B cell (primary cell): ENCODE data around the gene EFHD2. TPM values are rescaled to one million over a fixed set of nuclear protein-coding genes. Genes with fewer than 3 reads are reported as not detected.

ENCODE experiments used
- ATAC-seq: fragments of 200-7000 bp; cut with Tn5 transposase; one replicate; pipeline ENCODE4 v1.10.0; 2021; ENCODE audit warnings: low read depth, mild to moderate bottlenecking, moderate number of reproducible peaks, moderate library complexity
- CTCF ChIA-PET: fragments of 350-600 bp; sonication (Branson Sonifier 250); formaldehyde crosslinking; loops from one replicate; lab custom pipeline; 2021; ENCODE audit warnings: antibody characterized with exemption, inconsistent platforms; lab: Charles Lee
- POLR2A ChIA-PET: fragments of 350-600 bp; sonication (Branson Sonifier 250); formaldehyde crosslinking; loops from one replicate; lab custom pipeline; 2021; ENCODE audit warnings: antibody characterized with exemption; lab: Charles Lee
- DNase-seq: peaks from one replicate; pipeline ENCODE4 v3.0.0; 2013
- H2AFZ ChIP-seq: 2 replicates; pipeline ENCODE4 v1.6.1; 2012; ENCODE audit warnings: mild to moderate bottlenecking, low read depth, low read length; ENCODE audit not compliant: insufficient read depth, poor library complexity, severe bottlenecking
- H3K27ac ChIP-seq, 2 donors: 1 replicate in 1 of 2; 2 replicates in 1 of 2; pipeline ENCODE4 v1.5.1; 2012 to 2013; ENCODE audit warnings: low read length in 2 of 2, mild to moderate bottlenecking in 2 of 2, moderate library complexity in 1 of 2
- H3K27me3 ChIP-seq, 4 experiments: fragments of 200-600 bp in 1 of 4; sonication (generic) in 1 of 4; replicated peaks in 1 of 4; 1 replicate in 2 of 4; 2 replicates in 2 of 4; pipeline versions ENCODE4 v1.6.1 to v1.7.0; 2013 to 2016; ENCODE audit warnings: low read length in 3 of 4, mild to moderate bottlenecking in 2 of 4, mixed read lengths in 1 of 4, moderate library complexity in 1 of 4; ENCODE audit not compliant: insufficient read depth in 4 of 4, control insufficient read depth in 3 of 4; ENCODE audit errors: control extremely low read depth in 1 of 4
- H3K36me3 ChIP-seq, 2 experiments: replicated peaks in 1 of 2; 1 replicate in 1 of 2; 2 replicates in 1 of 2; pipeline versions ENCODE4 v1.6.1 to v1.7.1; 2013; ENCODE audit warnings: low read length in 1 of 2; ENCODE audit not compliant: insufficient read depth in 2 of 2, control insufficient read depth in 1 of 2; ENCODE audit errors: control extremely low read depth in 1 of 2, extremely low read depth in 1 of 2
- H3K4me1 ChIP-seq, 2 donors: fragments of 200-600 bp in 1 of 2; sonication (generic) in 1 of 2; 1 replicate in 1 of 2; 2 replicates in 1 of 2; pipeline versions ENCODE4 v1.5.1 to v1.6.1; 2013 to 2017; ENCODE audit warnings: low read length in 2 of 2; ENCODE audit not compliant: control insufficient read depth in 2 of 2, insufficient read depth in 2 of 2
- H3K4me2 ChIP-seq: replicated peaks from 2 replicates; pipeline ENCODE3; 2012; ENCODE audit warnings: mild to moderate bottlenecking, low read depth, low read length; ENCODE audit not compliant: poor library complexity, severe bottlenecking
- H3K4me3 ChIP-seq, 5 experiments: fragments of 200-600 bp in 1 of 5; sonication (generic) in 1 of 5; 1 replicate in 3 of 5; 2 replicates in 2 of 5; pipeline versions ENCODE4 v1.5.1 to v1.7.0; 2011 to 2016; ENCODE audit warnings: low read length in 4 of 5, mild to moderate bottlenecking in 4 of 5, low read depth in 2 of 5, control low read depth in 1 of 5, moderate library complexity in 1 of 5; ENCODE audit not compliant: insufficient read depth in 1 of 5; ENCODE audit errors: control extremely low read depth in 1 of 5, extremely low read depth in 1 of 5
- H3K79me2 ChIP-seq: fragments of 200-600 bp; sonication (generic); one replicate; pipeline ENCODE4 v1.6.0; 2016; ENCODE audit warnings: low read length; ENCODE audit not compliant: control insufficient read depth, insufficient read depth
- H3K9ac ChIP-seq: fragments of 200-600 bp; sonication (generic); 2 replicates; pipeline ENCODE4 v1.6.1; 2017; ENCODE audit warnings: mild to moderate bottlenecking, low read length, moderate library complexity
- H3K9me3 ChIP-seq, 3 donors: one replicate each; pipeline versions ENCODE4 v1.6.1 to v1.7.1; 2013; ENCODE audit warnings: low read length in 2 of 3; ENCODE audit not compliant: control insufficient read depth in 2 of 3, insufficient read depth in 1 of 3; ENCODE audit errors: control extremely low read depth in 1 of 3
- H4K20me1 ChIP-seq: 2 replicates; pipeline ENCODE4 v1.6.0; 2012; ENCODE audit warnings: mild to moderate bottlenecking, low read length; ENCODE audit not compliant: insufficient read depth, control insufficient read depth, poor library complexity, severe bottlenecking
- H3K27ac Mint-ChIP-seq: one replicate; pipeline ENCODE4 v1.8.0; 2021; ENCODE audit warnings: mixed read lengths
- H3K27me3 Mint-ChIP-seq: one replicate; pipeline ENCODE4 v1.8.0; 2021; ENCODE audit warnings: mixed read lengths
- H3K4me1 Mint-ChIP-seq: one replicate; pipeline ENCODE4 v1.8.0; 2021; ENCODE audit warnings: mixed read lengths
- H3K4me3 Mint-ChIP-seq: one replicate; pipeline ENCODE4 v1.8.0; 2021; ENCODE audit warnings: mixed read lengths
- H3K9me3 Mint-ChIP-seq: one replicate; pipeline ENCODE4 v1.8.0; 2022; ENCODE audit warnings: mixed read lengths; ENCODE audit not compliant: insufficient read depth
- EZH2 ChIP-seq: IDR thresholded peaks from 2 replicates; pipeline ENCODE4 v1.6.1; 2012; ENCODE audit warnings: borderline replicate concordance, low read depth, mild to moderate bottlenecking, moderate library complexity, low read length; ENCODE audit not compliant: insufficient read depth, poor library complexity, severe bottlenecking
- WGBS: methylation state at CpG from one replicate; pipeline ENCODE4 v1.1.5; 2013; ENCODE audit warnings: missing lambda C conversion rate; ENCODE audit not compliant: insufficient coverage; 5-methylcytosine and 5-hydroxymethylcytosine counted together
- intact Hi-C: fragments of 100-400 bp; cut with micrococcal nuclease; formaldehyde crosslinking; loops from one replicate; pipeline ENCODE4 v1.10.0; 2022
- polyA plus RNA-seq: library from polyadenylated mRNA; depleted of rRNA; stranded (reverse); fragments of >200 nt; gene quantifications from 2 replicates; pipeline ENCODE4 v1.2.3, GENCODE V29; 2012
- total RNA-seq, 2 donors: library from RNA; stranded (reverse); fragments of 120-200 nt in 1 of 2; gene quantifications; 1 replicate in 1 of 2; 2 replicates in 1 of 2; pipeline versions ENCODE4 v1.2.3 to v1.2.4, GENCODE V29; 2013 to 2022
- TF ChIP-seq, protein P1 (sequence below): fragments of 200-600 bp; IDR thresholded peaks from one replicate; pipeline ENCODE4 v1.8.0; 2022; ENCODE audit warnings: antibody characterized with exemption, mild to moderate bottlenecking

The EFHD2 gene
- total and polyA plus RNA-seq, 2 donors (not counting 1 experiment from before 2014, with no cell fraction given) = 39.3 to 67.2 TPM

GRCh38 chr1:15380601-15381508 lies 28.8 kb upstream of the EFHD2 start:
- Histone ChIP-seq H3K9me3 (no peaks in the 10 kb centered on the region), H3K79me2 (no peaks in the 10 kb centered on the region), H2AFZ (no peak overlapping the region), H3K4me1 (peaks cover under 1 to 13% of the 10 kb centered on the region in 2 donors), H3K27ac (no peak overlapping the region), H3K4me3 (no peak overlapping the region), H3K27me3 (peaks cover 0 to 6% (median 2%) of the 10 kb centered on the region in 4 experiments), H3K36me3 (no peaks in the 10 kb centered on the region), H3K4me2 (no peak overlapping the region), H4K20me1 (no peaks in the 10 kb centered on the region), H3K9ac (no peak overlapping the region)
- CTCF ChIA-PET = no interaction called here
- peaks cover 15% of the 10 kb centered on the region for H3K4me1 Mint-ChIP-seq
- WGBS = 93% methylated on average over 16 of the region's 22 CpGs
- intact Hi-C loops = loop anchor here (5.0 kb wide), 1 partner anchor 51 kb away; no protein-coding TSS in a partner anchor
- no peak for ATAC-seq
- H3K27me3 Mint-ChIP-seq = peaks cover 22% of the 10 kb centered on the region
- no peak for DNase-seq
- POLR2A ChIA-PET = no interaction called here
- no peaks in the 10 kb centered on the region for H3K9me3 Mint-ChIP-seq
- no peak overlapping the region for H3K4me3 Mint-ChIP-seq
- no peak overlapping the region for H3K27ac Mint-ChIP-seq
- TF ChIP-seq EZH2 = no peak
- TF ChIP-seq, protein P1, sequence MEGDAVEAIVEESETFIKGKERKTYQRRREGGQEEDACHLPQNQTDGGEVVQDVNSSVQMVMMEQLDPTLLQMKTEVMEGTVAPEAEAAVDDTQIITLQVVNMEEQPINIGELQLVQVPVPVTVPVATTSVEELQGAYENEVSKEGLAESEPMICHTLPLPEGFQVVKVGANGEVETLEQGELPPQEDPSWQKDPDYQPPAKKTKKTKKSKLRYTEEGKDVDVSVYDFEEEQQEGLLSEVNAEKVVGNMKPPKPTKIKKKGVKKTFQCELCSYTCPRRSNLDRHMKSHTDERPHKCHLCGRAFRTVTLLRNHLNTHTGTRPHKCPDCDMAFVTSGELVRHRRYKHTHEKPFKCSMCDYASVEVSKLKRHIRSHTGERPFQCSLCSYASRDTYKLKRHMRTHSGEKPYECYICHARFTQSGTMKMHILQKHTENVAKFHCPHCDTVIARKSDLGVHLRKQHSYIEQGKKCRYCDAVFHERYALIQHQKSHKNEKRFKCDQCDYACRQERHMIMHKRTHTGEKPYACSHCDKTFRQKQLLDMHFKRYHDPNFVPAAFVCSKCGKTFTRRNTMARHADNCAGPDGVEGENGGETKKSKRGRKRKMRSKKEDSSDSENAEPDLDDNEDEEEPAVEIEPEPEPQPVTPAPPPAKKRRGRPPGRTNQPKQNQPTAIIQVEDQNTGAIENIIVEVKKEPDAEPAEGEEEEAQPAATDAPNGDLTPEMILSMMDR = no peak

- Histone ChIP-seq H3K4me2 (no peak overlapping the region), H3K4me1 (peaks cover 7 to 23% of the 10 kb centered on the region in 2 donors), H3K79me2 (no peaks in the 10 kb centered on the region), H3K27ac (no peak overlapping the region), H3K9ac (no peak overlapping the region), H3K4me3 (no peak overlapping the region), H2AFZ (no peak overlapping the region), H4K20me1 (no peaks in the 10 kb centered on the region), H3K36me3 (no peaks in the 10 kb centered on the region), H3K9me3 (no peaks in the 10 kb centered on the region), H3K27me3 (peaks cover 0 to 7% (median 5%) of the 10 kb centered on the region in 4 experiments)
- intact Hi-C loops = loop anchor here (5.0 kb wide), 1 partner anchor 50 kb away; no protein-coding TSS in a partner anchor
- TF ChIP-seq, protein P1 = no peak
- TF ChIP-seq EZH2 = no peak
- ATAC-seq = no peak
- ChIA-PET CTCF (no interaction called here), POLR2A (interaction anchor here (0.7 kb wide), 1 partner anchor 20 kb away, joined by 3 read pairs; no protein-coding TSS in a partner anchor)
- Mint-ChIP-seq H3K4me1 (peaks cover 24% of the 10 kb centered on the region), H3K4me3 (no peak overlapping the region), H3K27ac (no peak overlapping the region), H3K9me3 (no peaks in the 10 kb centered on the region), H3K27me3 (peaks cover 19% of the 10 kb centered on the region)
- WGBS = 93% methylated on average over 11 of the region's 12 CpGs
- DNase-seq = no peak
Observed at GRCh38 chr1:15381805-15382204, 27.9 kb upstream of the EFHD2 start.
